Fibroblast of lung (primary cell): ENCODE measurements around the gene NCOA1.

Experiments
- EZH2 ChIP-seq: IDR thresholded peaks from 2 replicates; pipeline ENCODE4 v1.5.1; 2012; ENCODE audit warnings: low read length, control low read depth, mild to moderate bottlenecking; ENCODE audit errors: missing control alignments
- TF ChIP-seq, protein P1 (sequence below), 2 donors: IDR thresholded peaks in 1 of 2; conservative IDR thresholded peaks in 1 of 2; 1 replicate in 1 of 2; 2 replicates in 1 of 2; pipeline ENCODE4 v1.5.1; 2011 to 2012; ENCODE audit warnings: low read length in 2 of 2, control low read depth in 1 of 2, inconsistent platforms in 1 of 2, low read depth in 1 of 2, mild to moderate bottlenecking in 1 of 2

DNA sequence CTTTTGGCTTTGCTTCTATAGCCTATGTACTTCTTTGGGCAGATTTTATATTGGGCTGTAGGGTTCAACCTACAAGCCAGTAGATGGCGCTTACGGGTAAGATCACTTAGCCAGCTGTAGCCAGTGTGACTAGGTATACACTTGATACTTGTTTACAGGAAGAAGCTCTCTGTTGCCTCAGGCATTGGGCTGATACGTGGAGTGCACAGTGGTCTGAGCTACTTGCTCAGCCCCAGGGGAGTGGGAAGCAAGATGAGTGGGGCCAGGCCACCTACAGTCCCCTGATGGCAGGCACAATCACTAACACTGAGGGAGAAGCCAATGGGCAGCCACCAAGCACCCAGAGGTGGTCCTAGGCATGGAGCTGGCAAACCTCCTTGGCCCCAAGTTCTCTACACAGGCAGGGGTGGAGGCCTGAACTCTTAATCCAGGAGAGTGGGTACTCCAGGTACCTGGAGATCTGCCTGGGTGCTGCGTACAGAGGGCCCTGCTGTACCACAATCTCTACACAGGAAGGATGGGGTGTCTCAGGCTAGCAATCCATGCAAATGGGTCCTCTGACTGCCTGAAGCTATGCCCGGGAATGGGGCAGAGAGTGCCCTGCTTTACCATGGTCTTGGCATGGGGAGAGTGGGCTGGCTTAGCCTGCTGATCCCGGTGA lies 122.2 kb downstream of the NCOA1 start:
- TF ChIP-seq, protein P1, sequence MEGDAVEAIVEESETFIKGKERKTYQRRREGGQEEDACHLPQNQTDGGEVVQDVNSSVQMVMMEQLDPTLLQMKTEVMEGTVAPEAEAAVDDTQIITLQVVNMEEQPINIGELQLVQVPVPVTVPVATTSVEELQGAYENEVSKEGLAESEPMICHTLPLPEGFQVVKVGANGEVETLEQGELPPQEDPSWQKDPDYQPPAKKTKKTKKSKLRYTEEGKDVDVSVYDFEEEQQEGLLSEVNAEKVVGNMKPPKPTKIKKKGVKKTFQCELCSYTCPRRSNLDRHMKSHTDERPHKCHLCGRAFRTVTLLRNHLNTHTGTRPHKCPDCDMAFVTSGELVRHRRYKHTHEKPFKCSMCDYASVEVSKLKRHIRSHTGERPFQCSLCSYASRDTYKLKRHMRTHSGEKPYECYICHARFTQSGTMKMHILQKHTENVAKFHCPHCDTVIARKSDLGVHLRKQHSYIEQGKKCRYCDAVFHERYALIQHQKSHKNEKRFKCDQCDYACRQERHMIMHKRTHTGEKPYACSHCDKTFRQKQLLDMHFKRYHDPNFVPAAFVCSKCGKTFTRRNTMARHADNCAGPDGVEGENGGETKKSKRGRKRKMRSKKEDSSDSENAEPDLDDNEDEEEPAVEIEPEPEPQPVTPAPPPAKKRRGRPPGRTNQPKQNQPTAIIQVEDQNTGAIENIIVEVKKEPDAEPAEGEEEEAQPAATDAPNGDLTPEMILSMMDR (conservative IDR thresholded peaks at IDR 0.05 in 1 of 2, IDR thresholded peaks at IDR 0.05 in 1 of 2; ENCODE audit: low read depth in 1 of 2, low read length in 2 of 2), result peak; percentile 35 to 57
- no peak for TF ChIP-seq EZH2
